ENCODE measurements around the gene TTC13.

GRCh38 chr1:230869500-230869899 lies 109.2 kb downstream of the TTC13 start:
- no peak for TF ChIP-seq CTCF (IDR thresholded peaks at IDR 0.05)
- TF ChIP-seq POLR2A (IDR thresholded peaks at IDR 0.05), result no peak
- TF ChIP-seq POLR2AphosphoS5 (IDR thresholded peaks at IDR 0.05), result no peak
